T-helper 1 cell treated with Interleukin-12 subunit alpha and Interleukin-12 subunit beta and Interleukin-4 antibody, amounts not matched to agents 30 μg/mL and 1 μg/mL, for 36 hours (primary cell): Measurements from ENCODE around the gene RAB36.
"Not testable (repeated sequence)": the region's sequence is repeated elsewhere in the genome, so short reads cannot be mapped to it uniquely, and the experiment has no call there.

Experiments used
- H3K27ac Mint-ChIP-seq: one replicate; pipeline ENCODE4 v1.8.0; 2021; ENCODE audit warnings: mild to moderate bottlenecking, mixed read lengths
- H3K27me3 Mint-ChIP-seq: one replicate; pipeline ENCODE4 v1.8.0; 2021; ENCODE audit warnings: low read depth, mixed read lengths
- H3K36me3 Mint-ChIP-seq: one replicate; pipeline ENCODE4 v1.8.0; 2021; ENCODE audit warnings: low read depth, mixed read lengths
- H3K4me1 Mint-ChIP-seq: one replicate; pipeline ENCODE4 v1.8.0; 2021; ENCODE audit warnings: low read depth, mixed read lengths
- H3K4me3 Mint-ChIP-seq: one replicate; pipeline ENCODE4 v1.8.0; 2021; ENCODE audit warnings: mild to moderate bottlenecking, moderate library complexity, mixed read lengths
- H3K9me3 Mint-ChIP-seq: one replicate; pipeline ENCODE4 v1.8.0; 2021; ENCODE audit warnings: mixed read lengths

RAB36 gene

DNA sequence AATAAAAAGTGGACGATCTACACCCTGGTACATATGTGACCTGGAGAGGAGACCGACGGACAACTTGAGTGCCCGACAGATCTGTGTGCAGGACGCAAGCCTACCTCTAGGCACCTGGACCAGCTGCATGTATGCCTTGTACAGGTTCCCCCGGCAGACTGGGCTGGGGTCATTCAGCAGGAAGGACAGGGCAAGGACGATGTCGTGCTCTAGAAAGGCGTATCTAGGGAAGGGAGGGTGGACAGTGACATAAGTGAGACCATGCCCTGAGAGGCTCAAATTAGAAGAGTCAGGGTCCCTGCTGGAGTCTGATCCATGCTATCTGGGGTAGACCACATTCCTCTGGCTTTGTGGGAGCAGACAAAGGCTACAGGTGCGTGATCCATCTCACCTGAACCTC is 11.4 kb upstream of the RAB36 start:
- Mint-ChIP-seq H3K4me1 (peaks cover 20% of the 10 kb centered on the region), H3K27ac (no peak overlapping the region)

DNA sequence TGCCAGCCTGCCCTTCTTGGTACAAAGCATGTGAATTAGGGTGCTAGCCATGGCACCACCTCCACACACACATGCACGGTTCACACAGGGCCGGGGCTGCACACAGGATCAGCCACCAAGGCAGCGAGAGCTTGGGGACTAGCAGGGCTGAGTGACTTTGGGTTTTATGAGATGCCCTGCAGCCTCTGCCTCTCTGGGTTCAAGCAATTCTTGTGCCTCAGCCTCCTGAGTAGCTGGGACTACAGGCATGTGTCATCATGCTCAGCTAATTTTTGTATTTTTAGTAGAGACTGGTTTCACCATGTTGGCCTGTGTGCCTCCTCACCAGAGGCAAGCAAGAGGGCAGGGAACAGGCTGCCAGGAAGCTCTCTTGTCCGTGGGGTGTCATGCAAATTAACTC is 8.3 kb upstream of the RAB36 start:
- H3K4me3 Mint-ChIP-seq, H3K36me3 Mint-ChIP-seq, H3K27me3 Mint-ChIP-seq, H3K9me3 Mint-ChIP-seq: not testable (repeated sequence)
- Mint-ChIP-seq H3K27ac (peak overlapping the region; percentile 49), H3K4me1 (peaks cover 33% of the 10 kb centered on the region)

More for the DNA sequence above, 11.4 kb upstream of the RAB36 start:
- H3K9me3 Mint-ChIP-seq = no peaks in the 10 kb centered on the region
- no peak overlapping the region for H3K4me3 Mint-ChIP-seq
- H3K27me3 Mint-ChIP-seq = peaks cover 8% of the 10 kb centered on the region
- peaks cover 2% of the 10 kb centered on the region for H3K36me3 Mint-ChIP-seq

DNA sequence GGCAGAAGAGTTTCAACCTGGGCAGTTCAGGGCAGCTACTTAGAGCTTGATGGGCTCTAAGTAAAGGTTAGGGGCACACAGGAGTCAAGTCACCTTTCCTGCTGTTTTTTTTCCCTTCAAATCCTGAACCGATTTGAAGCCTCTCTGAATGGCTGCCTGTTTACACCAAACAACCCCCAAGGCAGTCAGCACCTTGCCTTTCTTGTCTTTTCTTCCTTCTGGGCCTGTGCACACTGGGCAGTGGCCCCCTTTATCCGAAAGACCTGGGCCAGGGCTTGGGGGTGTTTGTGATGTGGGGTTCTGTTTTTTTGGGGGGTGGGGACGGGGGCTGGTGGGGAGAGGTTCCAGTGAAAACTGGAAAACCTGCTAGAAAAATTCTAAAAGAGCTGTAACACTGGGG is 7.8 kb upstream of the RAB36 start:
- Mint-ChIP-seq H3K27ac (peak overlapping the region; percentile 96), H3K4me3 (no peak overlapping the region), H3K36me3 (peaks cover 2% of the 10 kb centered on the region), H3K4me1 (peaks cover 36% of the 10 kb centered on the region), H3K9me3 (no peaks in the 10 kb centered on the region), H3K27me3 (no peaks in the 10 kb centered on the region)

DNA sequence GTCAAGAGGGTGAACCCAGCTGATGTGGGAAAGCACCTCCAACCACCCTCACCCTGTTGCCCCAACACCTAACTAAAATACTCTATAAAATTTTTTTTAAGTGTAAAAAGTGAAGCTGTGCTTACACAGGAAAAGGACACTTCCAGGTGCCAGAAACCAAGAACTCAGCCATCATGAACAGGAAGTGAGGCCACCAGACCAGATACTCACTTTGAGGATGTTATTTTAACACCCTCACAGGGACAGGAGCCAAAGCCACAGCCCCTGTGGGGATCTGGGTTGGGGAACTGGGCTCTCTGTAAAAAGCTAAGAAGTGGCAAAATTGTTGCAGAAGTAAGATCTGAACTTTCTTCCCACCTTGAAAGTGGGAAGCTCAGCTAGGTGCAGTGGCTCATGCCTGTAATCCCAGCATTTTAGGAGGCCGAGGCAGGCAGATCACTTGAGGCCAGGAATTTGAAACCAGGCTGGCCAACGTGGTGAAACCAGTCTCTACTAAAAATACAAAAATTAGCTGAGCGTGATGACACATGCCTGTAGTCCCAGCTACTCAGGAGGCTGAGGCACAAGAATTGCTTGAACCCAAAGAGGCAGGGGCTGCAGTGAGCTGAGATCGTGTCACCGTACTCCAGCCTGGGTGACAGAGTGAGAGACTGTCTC is 7.2 kb upstream of the RAB36 start:
- H3K27me3 Mint-ChIP-seq = no peaks in the 10 kb centered on the region
- peaks cover 41% of the 10 kb centered on the region for H3K4me1 Mint-ChIP-seq
- no peaks in the 10 kb centered on the region for H3K9me3 Mint-ChIP-seq
- peaks cover 2% of the 10 kb centered on the region for H3K36me3 Mint-ChIP-seq
- peak overlapping the region; percentile 53 for H3K4me3 Mint-ChIP-seq
- peak overlapping the region; percentile 96 for H3K27ac Mint-ChIP-seq

DNA sequence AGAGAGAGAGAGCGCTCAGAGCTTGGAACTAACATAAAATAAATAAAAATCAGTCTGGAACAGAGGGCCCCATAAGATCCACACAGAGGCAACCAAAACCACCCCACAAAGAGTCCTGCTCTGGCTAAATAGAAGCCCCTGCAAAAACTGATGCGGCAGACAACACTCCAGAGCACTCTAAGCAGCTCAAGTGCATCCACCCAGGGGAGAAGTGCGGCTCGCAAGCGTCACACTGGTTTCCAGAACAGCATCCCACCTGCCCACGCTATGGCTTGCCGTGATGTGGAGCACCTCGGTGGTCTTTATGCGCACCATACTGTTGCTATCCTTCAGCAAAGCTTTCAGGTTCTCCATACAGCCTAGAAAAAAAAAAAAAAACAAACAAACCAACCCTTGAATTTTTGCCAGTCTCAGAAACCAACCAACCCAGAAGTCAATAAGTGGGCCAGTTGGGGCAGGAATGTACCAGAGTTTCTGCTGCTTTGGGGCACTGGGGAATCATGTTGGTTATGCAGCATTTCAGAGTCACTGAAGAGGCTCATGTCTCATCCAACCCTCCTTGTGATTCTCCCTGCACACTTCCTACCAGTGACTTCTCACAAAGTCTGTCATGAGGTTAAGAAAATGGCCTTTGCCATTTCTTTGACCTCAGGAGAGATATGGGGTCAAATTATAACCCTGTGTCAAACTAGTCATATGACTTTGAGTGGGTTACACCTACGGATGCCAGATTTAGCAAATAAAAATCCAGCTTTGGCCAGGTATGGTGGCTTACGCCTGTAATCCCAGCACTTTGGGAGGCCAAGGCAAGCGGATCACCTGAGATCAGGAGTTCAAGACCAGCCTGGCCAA is 6.5 kb upstream of the RAB36 start:
- peak overlapping the region; percentile 96 for H3K27ac Mint-ChIP-seq
- peaks cover 2% of the 10 kb centered on the region for H3K36me3 Mint-ChIP-seq
- H3K27me3 Mint-ChIP-seq = no peaks in the 10 kb centered on the region
- peaks cover 45% of the 10 kb centered on the region for H3K4me1 Mint-ChIP-seq
- H3K9me3 Mint-ChIP-seq = no peaks in the 10 kb centered on the region
- H3K4me3 Mint-ChIP-seq = peak overlapping the region; percentile 53

DNA sequence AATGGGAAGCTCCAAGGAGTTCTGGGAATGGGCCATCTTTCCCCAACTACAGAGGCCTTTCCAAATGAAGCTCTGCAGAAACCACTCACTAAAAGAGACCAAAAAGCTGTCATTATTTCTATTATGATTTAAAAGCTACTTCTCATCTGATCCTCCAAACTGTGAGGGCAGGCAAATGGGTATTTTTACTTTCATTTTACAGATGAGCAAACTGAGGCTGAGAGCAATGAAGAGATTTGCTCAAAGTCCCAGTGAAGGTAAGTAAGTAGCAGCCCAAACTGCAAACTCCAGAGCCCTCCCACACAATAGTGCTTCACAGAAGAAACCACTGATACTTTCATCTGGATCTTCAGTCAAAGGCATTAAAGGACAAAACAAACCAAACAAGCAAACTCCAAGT is 4.9 kb upstream of the RAB36 start:
- Mint-ChIP-seq H3K27ac (peak overlapping the region; percentile 41), H3K9me3 (no peaks in the 10 kb centered on the region), H3K4me1 (peaks cover 53% of the 10 kb centered on the region), H3K27me3 (peaks cover 4% of the 10 kb centered on the region), H3K4me3 (no peak overlapping the region), H3K36me3 (peaks cover 2% of the 10 kb centered on the region)

DNA sequence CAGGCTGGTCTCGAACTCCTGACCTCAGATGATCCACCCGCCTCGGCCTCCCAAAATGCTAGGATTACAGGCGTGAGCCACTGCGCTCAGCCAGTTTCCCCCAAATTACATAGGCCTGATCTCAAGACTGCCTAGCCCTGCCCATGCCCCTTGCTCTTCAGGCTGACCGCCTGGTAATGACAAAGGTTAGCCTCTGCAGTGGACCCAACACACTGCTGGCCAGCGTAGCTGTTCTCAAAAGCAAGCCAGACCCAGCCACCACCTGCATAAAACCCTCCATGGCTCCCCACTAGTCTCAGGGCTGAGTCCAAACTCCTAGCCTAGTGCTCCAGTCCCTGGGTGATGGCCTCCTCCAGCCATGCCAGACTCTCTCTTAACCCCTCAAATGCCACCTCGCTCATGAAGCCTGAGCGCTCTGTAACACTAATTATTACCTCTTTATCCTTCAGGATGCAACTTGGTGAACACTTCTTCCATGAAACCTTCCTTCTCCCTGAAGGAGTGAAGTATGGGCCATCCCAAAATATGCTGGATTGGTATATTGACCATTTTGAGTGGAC is 2.7 kb upstream of the RAB36 start:
- no peaks in the 10 kb centered on the region for H3K9me3 Mint-ChIP-seq
- peaks cover 2% of the 10 kb centered on the region for H3K36me3 Mint-ChIP-seq
- H3K4me1 Mint-ChIP-seq = peaks cover 45% of the 10 kb centered on the region
- H3K27ac Mint-ChIP-seq = peak overlapping the region; percentile 88
- H3K27me3 Mint-ChIP-seq = peaks cover 7% of the 10 kb centered on the region
- peak overlapping the region; percentile 65 for H3K4me3 Mint-ChIP-seq

DNA sequence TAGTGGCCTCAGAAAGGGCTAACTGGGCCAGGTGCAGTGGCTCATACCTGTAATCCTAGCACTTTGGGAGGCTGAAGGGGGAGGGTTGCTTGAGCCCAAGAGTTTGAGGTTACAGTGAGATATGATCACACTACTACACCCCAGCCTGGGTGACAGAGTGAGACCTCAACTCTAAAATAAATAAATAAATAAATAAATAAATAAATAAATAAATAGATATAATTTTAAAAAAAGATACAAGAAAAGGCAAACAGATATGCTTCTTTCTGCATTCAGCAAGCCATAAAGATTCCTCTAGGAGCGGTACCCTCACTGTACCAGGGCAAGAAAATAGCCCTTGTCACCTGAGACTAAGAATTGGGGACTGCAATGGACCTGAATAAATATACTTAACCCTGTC is 2.2 kb upstream of the RAB36 start:
- peaks cover 40% of the 10 kb centered on the region for H3K4me1 Mint-ChIP-seq
- H3K27me3 Mint-ChIP-seq = peaks cover 8% of the 10 kb centered on the region
- H3K27ac Mint-ChIP-seq = no peak overlapping the region
- peak overlapping the region; percentile 11 for H3K4me3 Mint-ChIP-seq
- no peaks in the 10 kb centered on the region for H3K9me3 Mint-ChIP-seq
- H3K36me3 Mint-ChIP-seq = peaks cover 2% of the 10 kb centered on the region

DNA sequence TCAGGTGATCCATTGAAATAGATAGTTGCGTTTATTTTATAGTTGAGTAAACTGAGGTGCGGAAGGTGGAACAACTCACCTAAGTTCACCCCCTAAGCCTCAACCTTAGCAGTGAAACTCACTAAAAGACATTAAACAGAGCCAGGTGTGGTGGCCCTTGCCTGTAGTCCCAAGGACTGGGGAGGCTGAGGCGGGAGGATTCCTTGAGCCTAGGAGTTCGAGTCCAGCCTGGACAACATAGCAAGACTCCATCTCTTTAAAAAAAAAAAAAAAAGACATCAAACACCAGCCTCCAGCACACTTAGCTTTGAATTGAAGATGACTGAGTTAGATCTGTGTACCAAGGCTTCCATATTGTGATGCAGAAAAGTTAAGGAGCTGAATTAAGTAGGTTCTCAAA is 845 bp upstream of the RAB36 start:
- Mint-ChIP-seq H3K27me3 (peaks cover 8% of the 10 kb centered on the region), H3K4me1 (peaks cover 32% of the 10 kb centered on the region), H3K9me3 (no peaks in the 10 kb centered on the region), H3K36me3 (no peaks in the 10 kb centered on the region), H3K4me3 (peak overlapping the region; percentile 75), H3K27ac (no peak overlapping the region)

DNA sequence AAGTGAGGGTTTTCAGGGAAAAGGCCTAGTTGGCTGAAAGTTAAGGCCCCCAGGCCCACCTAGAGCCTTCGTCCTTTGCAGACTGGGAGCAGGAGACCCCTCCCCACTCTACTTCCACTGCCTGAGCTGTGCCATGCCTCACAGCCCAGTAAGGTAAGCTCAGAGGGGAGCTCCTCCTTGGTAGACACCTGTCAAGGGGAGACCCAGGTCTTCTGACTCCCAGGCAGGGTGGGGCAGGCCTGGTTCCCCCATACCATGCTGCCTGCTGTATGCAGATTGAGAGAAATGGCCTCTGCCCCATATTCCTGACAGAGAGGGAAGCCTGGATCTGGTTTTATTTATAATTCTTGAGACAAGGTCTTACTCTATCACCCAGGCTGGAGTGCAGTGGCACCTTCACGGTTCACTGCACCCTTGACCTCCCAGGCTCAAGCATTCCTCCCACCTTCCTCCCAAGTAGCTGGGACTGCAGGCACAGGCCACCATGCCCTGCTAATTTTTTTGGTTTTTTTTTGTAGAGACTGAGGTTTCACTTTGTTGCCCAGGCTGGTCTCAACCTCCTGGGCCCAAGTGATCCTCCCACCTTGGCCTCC is 697 bp downstream of the RAB36 start:
- H3K27ac Mint-ChIP-seq = no peak overlapping the region
- no peaks in the 10 kb centered on the region for H3K36me3 Mint-ChIP-seq
- peak overlapping the region; percentile 28 for H3K4me3 Mint-ChIP-seq
- H3K4me1 Mint-ChIP-seq = peaks cover 24% of the 10 kb centered on the region
- peaks cover 8% of the 10 kb centered on the region for H3K27me3 Mint-ChIP-seq
- no peaks in the 10 kb centered on the region for H3K9me3 Mint-ChIP-seq

DNA sequence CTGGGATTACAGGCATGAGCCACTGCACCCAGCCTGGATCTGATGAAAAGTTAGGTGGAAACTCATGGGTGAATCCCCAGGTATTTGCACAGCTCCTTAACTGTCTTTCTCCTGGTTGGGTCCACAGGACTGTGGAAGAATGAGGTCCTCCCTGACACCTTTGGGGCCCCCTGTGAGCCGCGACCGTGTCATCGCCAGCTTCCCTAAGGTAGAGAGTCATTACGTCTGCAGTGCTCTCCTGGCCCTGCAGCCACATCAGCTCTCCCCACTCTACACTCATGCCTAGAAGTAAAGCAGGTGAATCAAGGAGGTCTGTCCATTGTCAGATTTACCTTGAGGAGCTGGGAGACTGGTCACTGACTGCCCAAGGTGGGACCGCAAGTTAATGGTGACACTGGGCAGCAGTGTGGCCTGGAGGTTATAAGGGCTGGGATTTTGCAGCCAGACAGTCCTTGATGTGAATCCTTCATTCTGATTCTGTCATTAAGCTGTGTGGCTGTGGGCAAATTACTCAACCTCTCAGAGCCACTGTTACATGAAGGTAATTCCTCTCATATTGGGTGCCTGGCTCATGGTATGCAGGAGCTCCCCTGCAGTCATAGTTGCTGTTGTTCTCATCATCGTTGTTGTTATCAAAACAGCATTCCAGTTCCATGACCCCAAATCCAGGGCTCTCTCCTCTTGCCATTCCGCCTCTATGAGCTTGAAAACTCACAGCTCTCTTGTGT is 1.4 kb downstream of the RAB36 start:
- Mint-ChIP-seq H3K36me3 (no peaks in the 10 kb centered on the region), H3K27ac (no peak overlapping the region), H3K4me1 (peaks cover 20% of the 10 kb centered on the region)

DNA sequence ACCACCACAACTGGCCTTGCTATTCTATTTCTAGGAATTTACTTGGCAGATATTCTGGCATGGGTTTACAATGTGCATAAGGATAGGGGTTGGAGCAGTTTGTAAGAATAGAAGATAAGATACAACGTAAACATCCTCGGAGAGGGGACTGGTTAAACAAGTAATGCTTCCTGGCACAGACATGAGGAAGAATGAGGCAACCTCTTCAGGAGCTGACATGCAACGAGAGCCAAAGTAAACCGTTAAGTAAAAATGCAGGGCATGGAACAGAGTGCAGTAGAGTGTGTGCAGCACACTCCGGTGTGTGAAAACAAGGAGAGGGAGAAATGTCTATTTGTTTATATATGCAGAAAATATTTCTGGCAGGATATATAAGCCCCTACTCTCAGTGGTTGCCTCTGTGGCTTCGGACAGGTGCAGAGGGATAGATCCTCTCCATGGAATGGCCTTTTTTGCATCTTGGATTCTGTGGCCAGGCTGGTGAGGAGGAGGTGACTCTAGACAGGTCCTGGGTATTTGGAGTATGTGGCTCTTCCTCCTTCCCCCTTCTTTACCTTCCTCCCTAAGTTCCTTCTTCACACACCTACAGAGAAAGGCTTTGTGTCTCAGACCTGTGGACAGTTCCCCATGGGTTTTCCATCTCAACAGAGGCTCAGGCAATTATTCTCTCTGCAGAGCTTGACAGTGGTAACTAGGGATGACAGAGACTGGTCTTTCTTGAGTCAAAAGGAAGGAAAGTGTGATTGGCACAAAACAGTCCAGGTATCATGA is 2.5 kb downstream of the RAB36 start:
- Mint-ChIP-seq H3K36me3 (no peaks in the 10 kb centered on the region), H3K27me3 (peaks cover 8% of the 10 kb centered on the region), H3K9me3 (no peaks in the 10 kb centered on the region), H3K4me3 (no peak overlapping the region), H3K4me1 (peaks cover 15% of the 10 kb centered on the region), H3K27ac (no peak overlapping the region)

More for the DNA sequence above, 1.4 kb downstream of the RAB36 start:
- Mint-ChIP-seq H3K9me3 (no peaks in the 10 kb centered on the region), H3K27me3 (peaks cover 8% of the 10 kb centered on the region), H3K4me3 (no peak overlapping the region)

DNA sequence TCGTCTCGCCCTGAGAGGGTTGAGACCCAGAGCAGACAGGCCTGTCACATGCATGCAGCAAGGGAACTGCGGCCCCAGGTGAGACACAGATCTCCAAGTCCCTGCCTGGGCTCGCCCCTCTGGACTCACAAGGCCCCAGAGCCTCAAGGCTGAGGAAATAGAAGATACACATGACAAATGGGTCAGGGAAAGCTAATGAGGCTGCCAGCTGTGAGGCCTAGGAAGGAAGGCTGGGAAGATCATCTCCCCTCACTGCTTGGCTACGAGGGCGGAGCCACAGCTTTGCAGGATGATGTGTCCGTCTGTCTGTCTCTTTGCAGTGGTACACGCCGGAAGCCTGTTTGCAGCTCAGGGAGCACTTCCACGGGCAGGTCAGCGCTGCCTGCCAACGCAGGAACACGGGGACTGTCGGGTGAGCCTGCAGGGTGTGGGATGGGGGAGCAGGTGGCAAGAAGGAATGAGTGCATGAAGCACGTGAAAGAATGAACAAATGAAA is 4.5 kb downstream of the RAB36 start:
- Mint-ChIP-seq H3K27ac (no peak overlapping the region), H3K27me3 (peaks cover 5% of the 10 kb centered on the region), H3K36me3 (no peaks in the 10 kb centered on the region), H3K9me3 (no peaks in the 10 kb centered on the region), H3K4me1 (peaks cover 9% of the 10 kb centered on the region), H3K4me3 (no peak overlapping the region)
